DND-41 (cell line): ENCODE results near the gene AREG.

Source experiments
- ATAC-seq: fragments of 200-7000 bp; cut with Tn5 transposase; 3 replicates; pipeline ENCODE4 v1.9.1; 2021; ENCODE audit warnings: low read depth; ENCODE audit not compliant: insufficient read depth
- DNase-seq: peaks from one replicate; pipeline ENCODE4 v3.0.0-alpha.2; 2020
- H2AFZ ChIP-seq: 2 replicates; pipeline ENCODE4 v1.6.0; 2012; ENCODE audit warnings: low read depth, low read length
- H3K27ac ChIP-seq: 2 replicates; pipeline ENCODE4 v1.5.1; 2012; ENCODE audit warnings: low read length, inconsistent platforms
- H3K27me3 ChIP-seq: fragments of 200-600 bp; sonication (generic); 2 replicates; pipeline ENCODE4 v1.6.0; 2012; ENCODE audit warnings: low read length, mild to moderate bottlenecking, inconsistent platforms; ENCODE audit not compliant: insufficient read depth, poor library complexity
- H3K36me3 ChIP-seq: 2 replicates; pipeline ENCODE4 v1.5.1; 2012; ENCODE audit warnings: low read length, inconsistent platforms; ENCODE audit not compliant: insufficient read depth
- H3K4me1 ChIP-seq: 2 replicates; pipeline ENCODE4 v1.5.1; 2012; ENCODE audit warnings: mild to moderate bottlenecking, low read length; ENCODE audit not compliant: insufficient read depth
- H3K4me2 ChIP-seq: 2 replicates; pipeline ENCODE4 v1.6.0; 2012; ENCODE audit warnings: mild to moderate bottlenecking, moderate library complexity, low read length, inconsistent platforms; ENCODE audit not compliant: insufficient read depth
- H3K4me3 ChIP-seq, 2 experiments: fragments of 200-600 bp in 1 of 2; shearing (Covaris generic) in 1 of 2; 2 replicates each; pipeline ENCODE4 v1.5.1; 2012 to 2016; ENCODE audit warnings: inconsistent platforms in 2 of 2, low read length in 2 of 2, mild to moderate bottlenecking in 2 of 2, low read depth in 1 of 2, moderate library complexity in 1 of 2
- H3K79me2 ChIP-seq: 2 replicates; pipeline ENCODE4 v1.6.0; 2012; ENCODE audit warnings: low read length, inconsistent platforms; ENCODE audit not compliant: insufficient read depth
- H3K9ac ChIP-seq: 2 replicates; pipeline ENCODE4 v1.6.0; 2012; ENCODE audit warnings: low read depth, mild to moderate bottlenecking, inconsistent platforms, low read length, moderate library complexity
- H3K9me3 ChIP-seq: 2 replicates; pipeline ENCODE4 v1.5.1; 2012; ENCODE audit warnings: low read length, moderate library complexity, mild to moderate bottlenecking, inconsistent platforms; ENCODE audit not compliant: insufficient read depth, severe bottlenecking
- H4K20me1 ChIP-seq: 2 replicates; pipeline ENCODE4 v1.6.0; 2012; ENCODE audit warnings: low read length; ENCODE audit not compliant: insufficient read depth
- CTCF ChIP-seq: IDR thresholded peaks from 2 replicates; pipeline ENCODE4 v1.5.1; 2012; ENCODE audit warnings: borderline replicate concordance, low read length, moderate library complexity, mild to moderate bottlenecking; ENCODE audit not compliant: poor library complexity, severe bottlenecking; ENCODE audit errors: extremely low read depth
- EZH2 ChIP-seq: IDR thresholded peaks from 3 replicates; pipeline ENCODE4 v1.6.1; 2012; ENCODE audit warnings: borderline replicate concordance, low read depth, mild to moderate bottlenecking, moderate library complexity, low read length, inconsistent platforms; ENCODE audit not compliant: severe bottlenecking

Gene AREG

DNA sequence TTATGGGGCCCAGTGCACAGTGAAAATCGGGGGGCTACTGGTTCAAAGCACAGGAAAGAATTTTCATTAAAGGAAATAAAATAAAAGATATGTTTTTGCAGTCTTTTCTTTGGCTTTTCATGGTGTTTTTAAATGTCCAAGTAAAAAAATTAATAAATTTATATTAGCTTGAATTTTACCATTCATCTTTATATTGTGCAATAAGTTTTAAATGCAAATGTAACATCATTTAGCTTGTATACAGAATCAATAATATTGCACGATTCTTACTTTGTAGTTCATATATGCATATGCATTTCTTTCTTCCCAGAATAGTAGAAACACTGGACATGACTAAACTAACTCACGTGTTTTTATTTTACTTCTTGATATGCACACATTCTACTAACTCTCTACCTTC, 31.0 kb downstream of the AREG start:
- DNase-seq (no peak), ATAC-seq (no peak)
- Histone ChIP-seq H3K4me3 (no peak overlapping the region), H3K36me3 (no peaks in the 10 kb centered on the region), H3K9me3 (no peaks in the 10 kb centered on the region), H3K27me3 (no peaks in the 10 kb centered on the region), H3K79me2 (no peaks in the 10 kb centered on the region), H3K4me1 (no peaks in the 10 kb centered on the region), H2AFZ (no peak overlapping the region), H3K27ac (no peak overlapping the region), H3K4me2 (no peak overlapping the region), H4K20me1 (no peaks in the 10 kb centered on the region), H3K9ac (no peak overlapping the region)
- TF ChIP-seq CTCF (no peak), EZH2 (no peak)

DNA sequence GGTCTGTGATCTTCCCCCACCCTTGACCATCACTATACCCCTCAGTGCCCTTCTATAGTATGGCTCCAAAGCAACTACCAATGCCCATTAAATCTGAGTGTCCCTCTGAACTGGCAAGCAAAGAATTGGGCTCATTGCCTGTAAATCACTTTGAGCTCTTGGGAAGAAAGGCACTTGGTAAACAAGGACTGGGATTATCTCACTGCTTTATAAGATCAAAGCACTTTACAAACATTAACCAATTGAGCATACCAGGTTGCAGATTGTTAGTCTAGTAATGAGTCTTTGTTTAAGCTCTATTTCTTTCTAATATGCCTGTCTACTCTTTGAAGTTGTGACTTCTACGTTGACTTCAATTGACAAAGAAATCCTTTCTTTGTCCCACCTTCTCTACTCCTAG, 34.1 kb downstream of the AREG start:
- no peak for ATAC-seq
- H3K4me2 ChIP-seq: no peak overlapping the region
- TF ChIP-seq EZH2: no peak

GRCh38 chr4:74480267-74480666, 35.3 kb downstream of the AREG start:
- Histone ChIP-seq H3K4me3 (no peak overlapping the region), H3K36me3 (no peaks in the 10 kb centered on the region), H3K27me3 (no peaks in the 10 kb centered on the region), H4K20me1 (no peaks in the 10 kb centered on the region), H3K4me2 (no peak overlapping the region), H3K27ac (no peak overlapping the region), H3K9me3 (no peaks in the 10 kb centered on the region), H3K4me1 (no peaks in the 10 kb centered on the region), H2AFZ (no peak overlapping the region), H3K79me2 (no peaks in the 10 kb centered on the region), H3K9ac (no peak overlapping the region)
- DNase-seq (no peak), ATAC-seq (no peak)
- no peak for TF ChIP-seq CTCF
- no peak for TF ChIP-seq EZH2

More for the DNA sequence above, 34.1 kb downstream of the AREG start:
- H3K79me2 ChIP-seq: no peaks in the 10 kb centered on the region
- H3K4me3 ChIP-seq: no peak overlapping the region
- no peaks in the 10 kb centered on the region for H3K36me3 ChIP-seq
- H4K20me1 ChIP-seq: no peaks in the 10 kb centered on the region
- no peak overlapping the region for H3K9ac ChIP-seq
- H3K27ac ChIP-seq: no peak overlapping the region
- no peak for DNase-seq
- no peak overlapping the region for H2AFZ ChIP-seq
- H3K9me3 ChIP-seq: no peaks in the 10 kb centered on the region
- H3K27me3 ChIP-seq: no peaks in the 10 kb centered on the region
- no peaks in the 10 kb centered on the region for H3K4me1 ChIP-seq

GRCh38 chr4:74481891-74482609, 37.1 kb downstream of the AREG start:
- ATAC-seq (no peak), DNase-seq (no peak)
- Histone ChIP-seq H3K27me3 (no peaks in the 10 kb centered on the region), H3K79me2 (no peaks in the 10 kb centered on the region), H3K27ac (no peak overlapping the region), H2AFZ (no peak overlapping the region), H3K9ac (no peak overlapping the region), H3K4me1 (no peaks in the 10 kb centered on the region), H4K20me1 (no peaks in the 10 kb centered on the region), H3K9me3 (no peaks in the 10 kb centered on the region), H3K36me3 (no peaks in the 10 kb centered on the region), H3K4me3 (no peak overlapping the region), H3K4me2 (no peak overlapping the region)
- TF ChIP-seq CTCF (no peak), EZH2 (no peak)
